ENCODE data around the gene UBE2B.

Gene UBE2B

GRCh38 chr5:134438721-134439123 is 67.4 kb downstream of the UBE2B start:
- DNase-seq: no peak

- no peak for DNase-seq
Measured at GRCh38 chr5:134439210-134439654, 67.9 kb downstream of the UBE2B start.

- no peak for DNase-seq
Measured at GRCh38 chr5:134440201-134440755, 68.9 kb downstream of the UBE2B start.

All from NCI-H1694 (cell line).